ENCODE data around the gene TXNDC11.

DNA sequence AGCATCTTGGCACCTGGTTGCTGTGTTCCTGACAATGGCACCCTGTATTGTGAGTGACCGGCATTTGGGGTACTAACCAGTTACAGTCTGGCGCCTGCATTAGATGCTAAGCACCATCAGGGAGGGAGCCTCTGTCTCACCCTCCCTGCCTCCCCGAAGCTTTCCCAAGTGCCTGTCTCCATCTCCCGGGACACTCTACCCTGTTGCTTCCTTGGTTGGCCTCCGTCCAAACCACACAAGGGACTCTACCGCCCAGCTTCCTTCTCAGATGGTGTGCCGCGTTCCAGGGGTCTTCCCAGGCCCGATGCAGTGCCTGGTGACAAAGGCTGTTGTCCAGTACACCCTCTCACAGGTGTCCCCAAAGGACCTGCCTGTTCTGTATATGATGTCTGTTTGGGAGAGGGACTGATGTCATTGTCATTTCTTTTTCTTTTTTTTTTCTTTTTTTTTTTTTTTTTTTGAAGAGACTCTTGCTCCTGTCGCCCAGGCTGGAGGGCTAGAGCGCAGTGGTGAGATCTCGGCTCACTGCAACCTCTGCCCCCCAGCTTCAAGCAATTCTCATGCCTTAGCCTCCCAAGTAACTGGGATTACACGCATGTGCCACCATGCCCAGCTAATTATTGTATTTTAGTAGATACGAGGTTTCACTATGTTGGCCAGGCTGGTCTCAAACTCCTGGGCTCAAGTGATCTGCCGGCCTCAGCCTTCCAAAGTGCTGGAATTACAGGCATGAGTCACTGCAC lies 67.7 kb downstream of the TXNDC11 start:
- no peak for TF ChIP-seq EZH2 (IDR thresholded peaks at IDR 0.05; ENCODE audit: borderline replicate concordance, low read length)
- TF ChIP-seq, protein P1, sequence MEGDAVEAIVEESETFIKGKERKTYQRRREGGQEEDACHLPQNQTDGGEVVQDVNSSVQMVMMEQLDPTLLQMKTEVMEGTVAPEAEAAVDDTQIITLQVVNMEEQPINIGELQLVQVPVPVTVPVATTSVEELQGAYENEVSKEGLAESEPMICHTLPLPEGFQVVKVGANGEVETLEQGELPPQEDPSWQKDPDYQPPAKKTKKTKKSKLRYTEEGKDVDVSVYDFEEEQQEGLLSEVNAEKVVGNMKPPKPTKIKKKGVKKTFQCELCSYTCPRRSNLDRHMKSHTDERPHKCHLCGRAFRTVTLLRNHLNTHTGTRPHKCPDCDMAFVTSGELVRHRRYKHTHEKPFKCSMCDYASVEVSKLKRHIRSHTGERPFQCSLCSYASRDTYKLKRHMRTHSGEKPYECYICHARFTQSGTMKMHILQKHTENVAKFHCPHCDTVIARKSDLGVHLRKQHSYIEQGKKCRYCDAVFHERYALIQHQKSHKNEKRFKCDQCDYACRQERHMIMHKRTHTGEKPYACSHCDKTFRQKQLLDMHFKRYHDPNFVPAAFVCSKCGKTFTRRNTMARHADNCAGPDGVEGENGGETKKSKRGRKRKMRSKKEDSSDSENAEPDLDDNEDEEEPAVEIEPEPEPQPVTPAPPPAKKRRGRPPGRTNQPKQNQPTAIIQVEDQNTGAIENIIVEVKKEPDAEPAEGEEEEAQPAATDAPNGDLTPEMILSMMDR (conservative IDR thresholded peaks at IDR 0.05 in 1 of 2, IDR thresholded peaks at IDR 0.05 in 1 of 2; ENCODE audit: extremely low read depth in 1 of 2, insufficient read depth in 1 of 2, low read depth in 1 of 2, low read length in 2 of 2), result no peak
